ENCODE data around the gene CLIP1.
"Not testable (repeated sequence)": the region's sequence is repeated elsewhere in the genome, so short reads cannot be mapped to it uniquely, and the experiment has no call there.

Gene CLIP1

DNA sequence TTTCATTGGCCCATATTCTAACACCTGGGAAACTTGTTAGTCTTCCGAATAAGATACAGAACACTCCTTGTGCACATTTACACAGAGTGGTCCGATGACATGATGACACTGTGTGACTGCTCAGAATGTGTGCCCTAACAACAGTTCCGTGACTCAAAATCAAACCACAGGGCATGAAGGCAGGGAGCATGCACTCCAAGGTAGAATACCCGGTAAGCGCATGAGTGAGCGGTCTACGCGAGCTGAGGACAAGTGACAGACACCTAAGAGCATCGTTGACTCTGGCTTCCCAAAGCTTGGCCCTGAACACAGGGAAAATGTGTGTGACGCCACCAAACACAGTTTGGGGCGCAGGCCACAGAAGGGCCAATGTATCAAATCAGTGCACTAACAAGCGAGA is 18.6 kb downstream of the CLIP1 start:
- Histone ChIP-seq H3K4me3 (ENCODE audit: low read depth, low read length) (no peak overlapping the region), H3K4me1 (peaks cover 13% of the 10 kb centered on the region), H3K9me3 (no peaks in the 10 kb centered on the region), H3K27me3 (no peaks in the 10 kb centered on the region), H3K36me3 (no peaks in the 10 kb centered on the region; the same call in 1 of the 2 replicates)
- no peak for TF ChIP-seq CTCF (IDR thresholded peaks at IDR 0.05; ENCODE audit: low read depth, low read length)
- DNase-seq = no peak

DNA sequence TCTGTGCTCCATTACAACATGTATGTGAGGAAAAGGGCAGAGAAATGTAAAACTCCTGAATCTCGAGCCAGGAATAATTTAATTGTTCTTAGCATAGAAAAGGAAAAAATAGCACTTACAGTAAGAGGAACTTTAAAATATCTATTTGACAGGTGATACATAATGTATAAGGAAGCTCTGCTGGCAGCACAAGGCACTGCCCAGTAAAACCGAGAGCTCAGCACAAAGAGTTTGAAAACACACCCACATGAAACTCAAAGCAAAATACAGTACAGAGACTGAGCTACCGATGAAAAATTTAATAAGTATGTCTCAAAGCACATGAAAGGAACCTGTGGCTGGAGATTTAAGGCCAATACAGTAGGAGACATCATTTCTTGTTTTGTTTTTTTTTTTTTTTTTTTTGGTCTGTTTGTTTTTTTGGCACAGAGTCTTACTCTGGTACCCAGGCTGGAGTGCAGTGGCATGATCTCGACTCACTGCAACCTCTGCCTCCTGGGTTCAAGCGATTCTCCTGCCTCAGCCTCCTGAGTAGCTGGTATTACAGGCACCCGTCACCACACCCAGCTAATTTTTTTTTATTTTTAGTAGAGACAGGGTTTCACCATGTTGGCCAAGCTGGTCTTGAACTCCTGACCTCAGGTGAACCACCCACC is 19.2 kb downstream of the CLIP1 start:
- DNase-seq = no peak
- no peak for TF ChIP-seq CTCF (IDR thresholded peaks at IDR 0.05; ENCODE audit: low read depth, low read length)
- no peak overlapping the region for H3K4me3 ChIP-seq (ENCODE audit: low read depth, low read length)
- H3K4me1 ChIP-seq = peaks cover 13% of the 10 kb centered on the region
- no peaks in the 10 kb centered on the region for H3K27me3 ChIP-seq
- no peaks in the 10 kb centered on the region; the same call in 1 of the 2 replicates for H3K36me3 ChIP-seq
- no peaks in the 10 kb centered on the region for H3K9me3 ChIP-seq

DNA sequence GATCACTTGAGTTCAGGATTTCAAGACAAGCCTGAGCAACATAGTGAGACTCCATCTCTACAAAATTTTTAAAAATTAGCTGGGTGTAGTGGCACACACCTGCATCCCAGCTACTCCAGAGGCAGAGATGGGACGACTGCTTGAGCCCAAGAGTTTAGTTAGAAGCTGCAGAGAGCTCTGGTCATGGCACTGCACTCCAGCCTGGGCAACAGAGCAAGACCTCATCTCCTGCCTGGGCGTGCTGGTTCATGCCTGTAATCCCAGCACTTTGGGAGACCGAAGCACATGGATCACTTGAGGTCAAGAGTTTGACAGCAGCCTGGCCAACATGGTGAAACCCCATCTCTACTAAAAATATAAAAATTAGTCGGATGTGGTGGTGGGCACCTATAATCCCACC is 20.2 kb downstream of the CLIP1 start:
- no peak for TF ChIP-seq CTCF (IDR thresholded peaks at IDR 0.05; ENCODE audit: low read depth, low read length)
- DNase-seq = no peak
- peaks cover 13% of the 10 kb centered on the region for H3K4me1 ChIP-seq
- H3K36me3 ChIP-seq = no peaks in the 10 kb centered on the region; the same call in 1 of the 2 replicates
- H3K9me3 ChIP-seq = no peaks in the 10 kb centered on the region
- no peaks in the 10 kb centered on the region for H3K27me3 ChIP-seq
- H3K4me3 ChIP-seq (ENCODE audit: low read depth, low read length) = no peak overlapping the region

DNA sequence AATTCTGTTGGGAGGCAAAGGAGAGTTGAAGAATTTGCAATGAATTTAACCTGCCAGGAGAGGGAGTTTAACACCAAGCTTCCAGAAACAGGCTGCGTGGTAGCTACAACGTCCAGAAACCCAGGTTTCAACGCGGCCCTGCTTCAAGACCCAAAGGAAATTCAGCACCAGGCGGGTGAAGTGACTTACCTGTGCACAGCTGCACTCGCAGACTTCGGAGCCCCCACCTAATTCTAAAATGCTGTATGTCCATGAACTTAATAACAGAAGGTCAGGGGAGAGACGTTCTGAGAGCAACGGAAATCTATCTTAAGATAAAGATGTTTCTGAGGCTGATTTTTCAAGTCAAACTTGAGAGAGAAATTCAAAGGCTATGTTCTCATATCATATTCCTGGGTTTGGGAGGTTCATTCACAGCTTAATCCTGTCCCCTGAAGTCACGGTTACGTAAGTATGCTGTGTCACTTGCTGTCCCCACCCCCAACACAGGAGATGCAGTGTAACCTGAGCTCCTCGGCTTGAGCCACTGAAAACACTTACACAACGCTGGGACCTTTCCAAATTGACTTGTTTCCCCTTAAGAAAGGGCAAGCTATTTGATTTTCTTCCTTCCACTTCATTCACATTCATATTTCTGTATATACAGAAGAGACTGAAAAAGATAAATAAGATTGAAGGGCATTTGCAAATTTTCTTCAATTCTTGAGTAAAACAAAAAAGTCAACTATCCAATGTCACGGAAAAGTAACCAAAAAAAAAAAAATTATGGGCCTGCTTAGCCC is 22.7 kb downstream of the CLIP1 start:
- peaks cover 17% of the 10 kb centered on the region for H3K4me1 ChIP-seq
- H3K9me3 ChIP-seq = no peaks in the 10 kb centered on the region
- no peaks in the 10 kb centered on the region for H3K27me3 ChIP-seq
- peak; percentile 59 for DNase-seq
- TF ChIP-seq CTCF (IDR thresholded peaks at IDR 0.05; ENCODE audit: low read depth, low read length) = peak; percentile 80
- H3K4me3 ChIP-seq (ENCODE audit: low read depth, low read length) = no peak overlapping the region
- no peaks in the 10 kb centered on the region; the same call in 1 of the 2 replicates for H3K36me3 ChIP-seq

DNA sequence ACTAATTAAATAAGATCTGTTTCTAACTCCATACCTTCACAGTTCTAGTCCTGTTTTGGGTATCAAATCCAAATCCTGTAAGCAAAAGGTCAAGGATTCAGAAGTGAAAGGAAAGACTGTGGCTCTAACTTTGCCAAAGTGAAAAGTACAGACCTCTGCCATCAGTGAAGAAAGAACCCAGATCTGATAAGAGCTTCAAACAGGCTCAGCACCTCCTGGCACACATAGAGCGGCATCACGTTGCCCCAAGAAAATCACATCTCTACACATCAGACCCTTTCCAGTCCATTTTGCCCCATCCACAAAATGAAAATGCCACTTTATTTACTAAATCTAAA is 23.2 kb downstream of the CLIP1 start:
- Histone ChIP-seq H3K36me3 (no peaks in the 10 kb centered on the region; the same call in 1 of the 2 replicates), H3K4me1 (peaks cover 18% of the 10 kb centered on the region), H3K4me3 (ENCODE audit: low read depth, low read length) (no peak overlapping the region), H3K9me3 (no peaks in the 10 kb centered on the region), H3K27me3 (no peaks in the 10 kb centered on the region)
- no peak for DNase-seq
- TF ChIP-seq CTCF (IDR thresholded peaks at IDR 0.05; ENCODE audit: low read depth, low read length) = no peak

DNA sequence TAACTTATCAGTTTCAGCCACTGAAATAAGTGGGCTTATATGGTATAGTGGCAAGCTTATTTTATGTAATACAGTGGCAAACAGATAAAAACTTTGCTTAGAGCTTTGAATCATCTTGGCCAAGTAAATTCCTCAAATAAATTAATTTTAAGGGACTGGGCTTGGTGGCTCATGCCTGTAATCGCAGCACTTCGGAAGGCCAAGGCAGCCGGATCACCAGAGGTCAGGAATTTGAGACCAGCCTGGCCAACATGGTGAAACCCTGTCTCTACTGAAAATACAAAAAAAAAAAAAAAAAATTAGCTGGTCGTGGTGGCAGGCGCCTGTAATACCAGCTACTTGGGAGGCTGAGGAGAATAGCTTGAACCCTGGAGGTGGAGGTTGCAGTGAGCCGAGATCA is 24.5 kb downstream of the CLIP1 start:
- not testable (repeated sequence) for H3K36me3 ChIP-seq; H3K27me3 ChIP-seq; H3K9me3 ChIP-seq; DNase-seq; H3K4me3 ChIP-seq (ENCODE audit: low read depth, low read length)
- H3K4me1 ChIP-seq = peaks cover 18% of the 10 kb centered on the region
